HG02763 (cell line): ENCODE data around the gene YPEL3.
A peak's percentile ranks its signal among the peaks of the same experiment; 100 is the strongest.
"Not testable (repeated sequence)": the region's sequence is repeated elsewhere in the genome, so short reads cannot be mapped to it uniquely, and the experiment has no call there.

Experiments
- ATAC-seq: cut with Tn5 transposase; IDR thresholded peaks from one replicate; pipeline ENCODE4 v1.9.1; 2021; ENCODE audit warnings: mild to moderate bottlenecking, moderate library complexity; ENCODE audit not compliant: unreplicated experiment

YPEL3 gene

DNA sequence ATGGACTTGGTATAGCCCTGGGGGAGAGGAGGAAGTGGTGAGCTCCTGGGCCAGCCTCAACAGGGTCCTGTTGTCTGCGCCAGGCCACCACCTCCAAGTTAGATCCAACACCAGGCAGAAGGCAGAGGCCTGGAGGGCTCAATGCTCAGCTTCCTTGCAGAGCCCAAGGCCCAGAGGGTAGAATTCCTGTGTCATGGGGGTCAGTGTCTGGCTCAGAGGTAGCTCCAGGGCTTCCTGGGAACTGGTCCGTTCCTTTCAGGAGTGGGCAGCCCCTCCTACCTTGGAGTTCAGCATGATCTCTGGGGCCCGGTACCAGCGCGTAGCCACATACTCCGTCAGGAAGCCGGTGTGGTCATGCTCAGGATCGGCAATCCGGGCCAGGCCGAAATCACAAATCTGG is 21.8 kb upstream of the YPEL3 start:
- no peak for ATAC-seq

DNA sequence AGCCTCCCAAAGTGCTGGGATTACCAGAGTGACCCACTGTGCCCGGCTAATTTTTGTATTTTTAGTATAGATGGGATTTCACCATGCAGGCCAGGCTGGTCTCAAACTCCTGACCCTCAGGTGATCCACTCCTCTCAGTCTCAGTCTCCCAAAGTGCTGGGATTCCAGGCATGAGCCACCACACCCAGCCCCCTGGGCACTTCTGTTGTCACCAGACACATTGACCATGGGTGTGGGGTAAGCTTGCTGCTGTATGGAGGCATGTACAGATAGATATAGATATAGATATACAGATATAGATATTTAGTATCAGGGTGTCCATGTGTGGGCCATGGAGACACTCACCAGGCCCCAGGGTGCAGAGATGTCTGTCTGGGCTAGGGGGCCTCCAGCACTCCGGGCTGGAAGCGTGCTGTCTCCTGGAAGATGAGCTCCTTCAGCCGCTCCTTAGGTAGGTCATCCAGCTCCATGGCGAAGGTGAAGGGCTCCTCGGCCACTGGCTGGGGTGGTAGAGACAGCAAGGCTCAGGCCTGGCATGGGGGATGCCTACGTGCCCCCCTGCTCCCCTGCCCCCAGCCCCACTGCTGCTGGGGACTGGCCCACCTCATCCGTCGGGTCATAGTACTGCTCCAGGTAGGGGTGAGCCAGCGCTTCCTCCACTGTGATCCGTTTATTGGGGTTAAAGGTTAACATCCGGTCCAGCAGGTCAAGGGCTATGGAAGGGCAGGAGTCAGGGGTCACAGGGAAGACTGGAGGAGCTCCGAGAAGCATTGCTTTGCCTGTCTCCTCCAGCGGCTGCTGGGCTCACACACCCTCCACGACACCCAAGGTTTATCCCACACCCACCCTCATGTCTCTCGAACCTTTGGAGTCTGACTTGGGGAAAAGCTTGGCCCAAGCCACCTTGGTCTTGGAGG is 20.5 kb upstream of the YPEL3 start:
- ATAC-seq = no peak

DNA sequence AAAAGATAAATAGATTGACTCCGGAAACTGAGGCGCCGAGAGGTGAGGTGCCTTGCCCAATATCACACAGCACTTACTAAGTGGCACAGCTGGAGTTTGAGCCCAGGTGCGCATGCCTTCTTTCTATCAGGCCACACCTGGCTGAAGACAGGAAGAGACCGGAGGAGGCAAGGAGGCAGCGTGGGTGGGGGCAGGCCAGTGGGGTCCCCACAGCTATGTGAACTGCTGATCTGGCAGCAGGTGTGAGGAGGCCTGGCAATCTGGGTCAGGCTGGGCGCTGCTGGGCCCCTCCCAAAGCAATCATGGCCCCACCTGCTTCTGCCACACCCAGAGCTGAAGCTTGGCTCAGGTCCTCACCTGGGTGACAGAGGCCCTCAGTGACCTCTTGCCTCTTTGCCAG is 19.2 kb upstream of the YPEL3 start:
- ATAC-seq = no peak

DNA sequence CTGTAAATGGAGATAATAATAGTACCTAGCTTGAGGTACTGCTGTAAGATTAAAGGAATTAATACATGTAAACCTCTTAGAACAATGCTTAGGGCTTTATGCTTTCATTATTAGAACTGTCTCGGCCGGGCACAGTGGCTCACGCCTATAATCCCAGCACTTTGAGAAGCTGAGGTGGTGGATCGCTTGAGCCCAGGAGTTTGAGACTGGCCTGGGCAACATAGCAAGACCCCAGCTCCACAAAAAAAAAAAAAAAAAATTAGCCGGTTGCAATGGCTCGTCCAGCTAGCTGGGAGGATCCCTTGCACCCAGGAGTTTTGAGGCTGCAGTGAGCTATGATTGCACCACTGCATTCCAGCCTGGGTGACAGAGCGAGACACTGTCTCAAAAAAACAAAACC is 18.8 kb upstream of the YPEL3 start:
- not testable (repeated sequence) for ATAC-seq

DNA sequence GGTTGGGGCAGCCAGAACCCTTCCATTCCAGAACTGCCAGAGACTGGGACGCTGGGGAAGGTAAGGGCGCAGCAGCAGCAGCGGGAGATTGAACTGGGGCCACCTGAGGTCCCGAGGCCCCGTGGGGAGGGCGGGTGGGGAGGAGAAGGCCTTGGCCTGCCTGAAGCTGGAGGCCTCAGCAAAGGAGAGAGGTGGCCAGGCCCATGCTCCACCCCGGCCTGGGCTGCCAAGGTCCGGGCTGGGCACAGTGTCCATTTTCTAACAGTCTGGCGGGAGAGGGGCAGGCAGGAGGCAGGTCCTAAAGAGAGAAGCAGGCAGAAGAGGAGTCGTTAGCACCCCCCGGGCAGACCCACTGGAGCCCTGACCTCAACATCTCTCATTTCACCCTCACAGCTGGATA is 18.4 kb upstream of the YPEL3 start:
- no peak for ATAC-seq

DNA sequence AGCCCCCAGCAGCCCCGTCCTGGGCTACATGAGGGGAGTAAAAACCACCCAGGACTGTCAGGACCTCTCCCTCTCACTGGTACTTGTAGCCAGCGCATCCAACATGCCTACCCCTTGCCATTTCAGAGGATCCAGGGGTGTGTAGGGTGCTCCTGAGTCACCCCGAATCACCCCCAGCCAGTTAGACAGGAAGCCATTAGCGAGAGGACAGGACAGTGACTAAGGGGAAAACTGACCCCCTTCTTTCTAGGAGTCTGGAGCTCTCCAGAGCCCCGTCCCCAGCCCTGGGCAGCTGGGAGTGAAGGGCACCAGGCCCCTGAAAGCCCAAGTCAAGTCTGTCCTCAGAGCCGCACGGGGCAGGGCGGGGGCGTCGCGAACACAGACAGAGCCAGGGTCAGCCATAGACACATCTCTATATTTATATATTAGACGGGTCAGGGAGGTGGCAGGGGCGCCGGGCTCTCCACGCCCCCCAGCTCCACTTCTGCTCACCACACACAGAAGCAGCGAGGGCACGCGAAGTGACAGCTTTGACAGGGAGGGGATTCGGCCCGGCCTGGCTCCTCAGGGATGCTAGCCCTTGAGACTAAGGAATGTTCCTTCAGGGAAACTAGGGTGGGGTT is 17.8 kb upstream of the YPEL3 start:
- no peak for ATAC-seq

DNA sequence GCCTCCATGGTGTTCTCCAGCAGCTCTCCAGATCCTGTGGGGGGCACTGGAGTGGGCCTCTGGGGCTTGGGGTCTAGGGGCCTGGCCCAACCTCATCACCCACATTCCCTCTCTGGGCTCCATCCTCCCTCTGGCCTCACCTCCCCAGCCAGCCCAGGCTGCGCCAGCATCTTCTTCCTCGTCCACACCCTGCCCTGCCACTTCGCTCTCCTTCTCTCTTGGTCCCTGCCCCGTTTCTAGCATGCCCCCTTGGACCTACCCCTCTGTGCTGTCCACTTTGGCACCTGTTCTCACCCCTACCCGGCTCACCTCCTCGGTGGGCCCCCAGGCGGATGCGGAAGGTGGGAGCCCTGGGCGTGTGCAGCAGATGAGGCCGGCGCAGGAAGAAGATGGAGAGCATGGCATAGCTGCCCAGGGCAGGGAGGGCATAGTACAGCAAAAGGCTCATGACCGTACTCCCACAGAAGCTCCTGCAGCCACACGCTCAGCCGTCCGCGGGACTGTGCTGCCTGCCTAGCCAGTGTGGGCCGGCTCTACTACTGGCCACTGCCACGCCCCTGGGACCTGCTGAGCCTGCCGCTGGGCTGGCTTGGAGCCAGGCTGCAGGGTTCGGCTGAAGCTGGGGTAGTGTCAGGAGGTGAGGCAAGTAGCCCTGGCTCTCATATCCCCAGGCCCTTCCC is 17.2 kb upstream of the YPEL3 start, which contains the start of gene GDPD3:
Gene GDPD3 (minus strand): TSS at position 507 of the 680 bp plus-strand sequence. CDS start 59 bp downstream, at position 448.
- no peak for ATAC-seq

DNA sequence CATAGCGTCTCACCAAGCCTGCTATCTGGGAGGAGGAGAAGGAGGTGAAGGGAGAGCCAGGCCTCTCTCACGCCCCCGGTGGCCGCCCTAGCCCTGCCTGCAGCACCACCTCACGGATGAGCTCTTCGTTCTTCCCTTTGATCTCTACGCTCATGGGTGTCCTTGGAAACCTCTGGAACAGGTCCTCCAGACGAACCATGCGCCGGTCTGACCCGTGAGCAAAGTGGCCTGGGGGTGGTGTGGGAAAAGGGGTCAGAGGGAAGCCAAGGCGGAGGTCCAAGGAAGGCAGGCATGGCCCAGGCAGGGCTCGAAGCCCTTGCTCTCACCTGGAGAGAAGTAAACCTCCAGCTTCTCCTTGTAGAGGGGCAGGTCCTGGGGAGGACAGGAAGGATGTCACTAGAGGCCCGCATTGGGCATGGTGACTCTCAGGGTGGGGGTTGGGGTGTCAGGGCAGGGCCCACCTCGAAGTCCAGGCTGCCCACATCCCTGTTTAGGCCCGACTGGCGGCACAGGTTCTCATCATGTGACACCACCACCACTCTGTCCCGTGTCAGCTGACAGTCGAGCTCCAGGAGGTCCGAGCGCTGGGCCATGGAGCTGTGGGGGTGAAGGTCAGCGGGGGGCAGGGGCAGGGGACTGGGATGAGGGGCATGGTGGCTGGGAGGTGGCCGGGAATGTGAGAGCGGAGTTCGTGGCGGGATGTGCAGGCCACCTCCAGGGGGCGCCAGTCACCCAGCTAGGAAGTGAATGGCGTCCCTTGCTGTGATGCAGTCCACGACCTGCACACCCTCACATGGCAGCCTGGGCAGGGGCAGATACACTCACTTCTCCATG is 16.4 kb upstream of the YPEL3 start:
- no peak for ATAC-seq

DNA sequence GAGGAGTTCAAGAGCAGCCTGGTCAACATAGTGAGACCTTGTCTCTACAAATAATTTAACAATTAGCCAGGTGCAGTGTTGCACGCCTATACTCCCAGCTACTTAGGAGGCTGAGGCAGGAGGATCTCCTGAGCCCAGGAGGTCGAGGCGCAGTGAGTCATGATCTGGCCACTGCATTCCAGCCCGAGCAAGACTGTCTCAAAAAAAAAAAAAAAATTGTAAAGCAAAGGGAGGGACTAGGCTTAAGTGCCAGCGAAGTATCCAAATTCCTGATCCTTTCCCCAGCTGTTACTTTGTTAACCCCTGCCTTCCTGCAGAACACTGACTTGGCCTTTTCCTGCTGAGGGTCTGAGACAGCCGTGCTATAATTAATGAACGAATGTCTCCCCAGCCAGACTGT is 14.6 kb upstream of the YPEL3 start:
- ATAC-seq = no peak

DNA sequence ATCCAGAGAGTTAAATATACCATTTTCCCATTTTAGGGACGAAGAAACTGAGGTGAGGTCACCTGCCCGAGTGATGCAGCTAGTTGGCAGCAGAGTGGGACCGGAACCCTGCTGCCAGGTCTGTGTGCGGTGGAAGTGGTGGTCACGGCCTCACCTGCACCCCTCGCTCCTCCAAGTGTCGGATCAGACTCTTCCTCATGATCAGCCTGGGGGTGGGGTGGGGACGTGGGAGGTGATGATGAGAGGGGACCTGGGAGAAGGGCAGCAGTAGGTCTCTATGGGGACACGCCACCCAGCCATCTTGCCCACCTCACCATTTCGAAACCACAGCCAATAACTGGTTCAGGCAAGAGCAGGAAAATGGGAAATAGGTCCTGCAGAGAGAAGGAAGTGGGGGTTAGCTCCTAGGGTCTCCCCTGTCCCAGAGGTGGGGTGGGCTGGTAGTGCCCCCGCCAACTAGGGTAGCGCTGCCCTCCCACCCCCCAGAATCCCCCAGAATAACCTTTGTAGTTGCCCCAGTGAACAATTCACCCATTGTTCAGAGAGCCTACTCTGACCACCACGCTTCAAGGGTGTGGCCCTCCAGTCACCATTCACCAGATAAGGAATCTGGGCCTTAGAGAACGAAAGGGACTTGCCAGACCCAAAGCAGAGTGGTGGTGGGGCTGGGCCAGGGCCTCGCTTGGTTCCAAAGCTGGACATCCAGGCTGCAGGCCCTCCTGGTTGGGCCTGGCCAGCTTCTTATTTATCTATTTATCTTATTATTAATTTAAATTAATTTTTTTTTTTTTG is 12.2 kb upstream of the YPEL3 start:
- no peak for ATAC-seq

DNA sequence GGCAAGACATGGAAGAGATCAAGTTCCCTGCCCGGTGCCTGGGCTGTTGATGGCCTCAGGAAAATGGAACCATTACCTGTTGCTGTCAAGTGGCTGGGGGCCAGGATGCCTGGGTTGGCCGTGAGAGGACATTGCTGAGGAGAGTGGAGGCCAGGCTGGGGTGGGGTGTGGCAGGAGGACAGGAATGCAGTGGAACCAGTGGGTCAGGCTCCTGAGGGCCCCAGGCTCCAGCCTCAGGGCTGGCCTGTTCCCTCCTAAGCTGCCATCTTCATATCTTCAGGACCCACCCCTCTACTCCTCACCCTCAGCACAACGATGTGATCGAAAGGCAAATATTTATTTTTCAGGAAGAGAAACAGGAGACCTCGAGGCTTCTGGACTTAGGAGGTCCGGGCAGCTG is 8.5 kb upstream of the YPEL3 start:
- ATAC-seq = no peak

DNA sequence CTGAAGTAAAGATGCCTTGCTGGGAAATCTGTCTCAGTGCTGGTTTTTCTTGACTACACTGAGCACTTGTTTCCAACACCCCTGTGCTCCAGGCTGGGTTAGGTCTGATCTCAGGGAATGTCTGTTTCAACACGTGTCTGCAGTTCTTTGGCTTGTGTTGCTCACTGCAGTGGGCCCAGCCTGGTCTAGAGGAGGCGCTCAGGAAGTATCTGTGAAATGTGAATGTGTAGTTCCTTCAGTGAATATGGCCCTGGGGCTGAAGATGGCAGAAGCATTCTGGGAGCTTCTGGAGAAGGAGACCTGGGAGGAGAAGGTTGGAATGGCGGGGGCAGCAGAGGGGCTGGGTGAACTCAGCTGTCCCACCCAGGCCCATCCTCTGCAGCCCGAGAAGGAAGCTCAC is 8.1 kb upstream of the YPEL3 start:
- ATAC-seq = no peak

DNA sequence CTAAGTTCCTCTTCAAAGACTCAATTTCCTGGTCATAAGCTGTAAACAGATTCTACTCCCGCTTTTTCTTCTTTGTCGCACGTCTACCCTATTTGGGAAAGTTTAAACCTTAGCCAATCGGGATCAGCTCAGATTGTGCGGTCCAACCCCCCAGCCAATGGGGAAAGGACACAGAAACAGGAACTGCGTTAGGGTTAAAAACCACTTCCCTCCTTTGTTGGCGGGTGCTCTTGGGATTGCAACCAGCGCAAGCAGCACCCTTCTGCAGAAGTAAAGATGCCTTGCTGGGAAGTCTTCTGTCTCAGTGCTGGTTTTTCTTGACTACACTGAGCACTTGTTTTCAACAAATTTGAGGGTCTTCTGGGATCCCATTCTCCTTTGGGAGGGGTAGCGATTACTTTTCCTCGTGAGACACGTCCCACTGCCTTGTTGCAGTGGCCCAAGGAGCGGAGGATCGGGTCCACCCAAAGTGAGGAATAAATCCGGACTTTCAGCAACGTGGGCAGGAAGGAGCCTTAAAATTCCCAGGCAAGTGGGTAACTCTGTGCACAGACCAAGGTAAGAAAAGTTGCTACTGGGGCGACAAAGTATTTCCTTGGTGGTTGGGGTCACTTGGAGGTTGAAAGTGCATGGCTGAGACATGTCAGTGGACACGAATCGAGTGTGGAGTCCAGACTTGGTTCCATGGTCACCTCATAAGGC is 1.0 kb upstream of the YPEL3 start:
- no peak for ATAC-seq

DNA sequence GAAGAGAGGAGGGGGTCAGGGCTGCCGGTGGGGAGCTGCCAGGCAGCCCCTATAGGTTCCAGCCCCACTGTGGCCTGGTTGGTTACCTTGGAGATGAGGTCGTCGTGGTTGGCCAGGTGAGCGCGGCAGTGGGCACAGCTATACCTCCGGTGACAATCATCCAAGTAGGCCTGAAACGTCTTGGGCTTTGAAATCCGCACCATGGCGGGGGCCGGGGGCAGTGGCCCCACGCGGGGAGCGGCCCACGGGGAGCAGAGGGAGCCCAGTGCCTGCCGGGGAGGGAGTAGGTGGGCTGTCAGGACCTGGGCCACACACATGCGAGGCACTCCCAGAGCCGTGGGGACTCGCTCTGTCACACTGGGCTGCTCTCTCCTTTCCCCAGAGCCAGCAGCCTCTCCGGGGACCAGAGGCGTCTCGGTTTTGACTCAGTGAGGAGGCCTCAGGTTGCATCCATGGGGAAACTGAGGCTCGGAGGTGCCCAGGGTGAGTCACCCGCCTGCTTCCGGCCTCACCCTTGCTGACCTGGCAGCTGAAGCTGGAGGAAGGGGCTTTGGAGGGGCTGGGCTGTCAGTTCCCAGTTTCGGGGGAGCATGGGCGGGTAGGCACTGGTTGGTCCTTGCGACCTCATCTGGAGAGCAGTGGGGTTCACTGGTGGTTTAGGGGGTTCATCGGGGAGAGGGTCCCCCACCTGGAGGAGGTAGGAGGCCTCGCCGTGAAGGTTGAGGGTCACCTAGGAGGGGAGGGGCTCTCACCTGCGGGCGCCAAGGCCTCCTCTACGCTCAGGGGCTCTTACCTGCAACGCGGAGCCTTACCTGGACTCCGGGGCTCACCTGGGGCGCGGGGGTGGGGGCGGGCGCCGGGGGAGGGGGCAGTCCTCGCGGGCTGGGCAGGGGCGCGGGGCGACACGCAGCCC is 591 bp downstream of the YPEL3 start:
- no peak for ATAC-seq

DNA sequence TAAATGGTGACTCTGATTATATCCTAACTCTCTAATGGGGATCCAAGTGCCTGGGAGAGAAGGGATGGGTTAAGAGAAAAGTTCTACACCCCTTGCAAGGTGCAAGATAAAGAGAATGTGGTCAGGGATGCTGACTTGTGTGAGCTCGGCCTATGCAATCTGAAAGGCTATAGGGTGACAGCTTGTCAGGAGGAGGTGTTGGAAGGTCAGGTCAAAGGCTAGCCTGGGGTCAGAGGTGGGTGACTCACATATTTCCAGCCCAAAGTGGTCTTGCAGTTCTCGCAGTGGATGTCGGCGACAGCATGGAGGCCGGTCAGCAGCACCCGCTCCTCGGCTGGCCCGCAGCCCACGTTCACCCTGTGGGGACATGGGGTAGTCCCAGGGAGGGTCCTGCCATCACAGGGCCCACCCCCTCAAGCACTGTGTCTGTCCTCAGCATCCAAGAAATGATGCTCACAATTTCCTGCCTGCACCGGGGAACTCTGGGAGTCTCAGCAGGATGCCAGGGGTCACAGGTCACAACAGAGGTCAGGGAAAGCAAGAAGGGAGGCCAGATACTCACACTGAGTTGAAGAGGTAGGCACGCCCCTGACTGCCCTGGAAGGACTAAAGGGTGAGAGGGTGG is 1.4 kb downstream of the YPEL3 start:
- no peak for ATAC-seq

DNA sequence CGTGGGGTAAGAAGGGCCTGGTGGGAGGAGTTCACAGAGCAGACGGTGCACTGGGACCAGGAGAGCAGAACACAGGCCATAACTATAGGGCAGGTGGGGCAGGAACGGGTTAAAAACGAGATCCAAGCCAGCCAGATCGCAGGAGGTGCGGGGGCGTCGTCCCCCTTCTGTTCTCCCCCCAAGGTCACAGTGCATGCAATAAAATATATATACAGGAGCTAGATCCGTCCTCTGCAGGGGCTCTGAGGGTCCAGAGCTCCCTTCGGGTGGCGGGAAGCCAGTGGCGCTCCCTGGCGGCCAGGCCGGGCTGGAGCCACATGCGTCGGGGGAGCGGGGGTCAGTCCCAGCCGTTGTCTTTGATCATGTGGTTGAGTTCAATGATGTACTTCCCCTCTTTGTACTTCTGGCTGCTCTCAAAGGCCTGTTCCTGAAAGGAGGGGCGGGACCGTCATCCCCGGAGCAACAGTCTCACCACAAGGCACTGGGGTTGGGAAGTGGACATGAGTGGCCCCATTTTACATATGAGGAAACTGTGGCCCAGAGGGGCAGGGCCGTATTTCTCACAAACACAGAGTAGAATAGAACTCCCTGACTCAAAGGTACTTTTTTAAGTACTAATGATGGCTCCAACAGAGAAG is 3.5 kb downstream of the YPEL3 start:
- ATAC-seq = peak; percentile 32
